ENCODE data around the gene SLAMF7. TPM values are rescaled to one million over a fixed set of nuclear protein-coding genes. Genes with fewer than 3 reads are reported as not detected.
"Not testable (repeated sequence)": the region's sequence is repeated elsewhere in the genome, so short reads cannot be mapped to it uniquely, and the experiment has no call there.

Gene SLAMF7
- total RNA-seq, 1 experiment from 2014 or later = not detected

- DNase-seq = no peak
- H3K27me3 ChIP-seq (replicated peaks; ENCODE audit: control insufficient read depth, insufficient read depth, low read length) = no peaks in the 10 kb centered on the region
- ChIA-PET CTCF (interaction anchor here (0.7 to 1.1 kb wide), 3 partner anchors 36 to 169 kb away, joined by 3 read pairs; no protein-coding TSS in a partner anchor), POLR2A (no interaction called here)
- intact Hi-C loops (cut with micrococcal nuclease; ENCODE audit: unreplicated experiment) = loop anchor here (2.0 kb wide), 1 partner anchor 55 kb away; no protein-coding TSS in a partner anchor
- no peaks in the 10 kb centered on the region for H3K9me3 ChIP-seq
- H3K4me3 ChIP-seq (ENCODE audit: low read depth, low read length) = no peak overlapping the region
- no peaks in the 10 kb centered on the region for H3K27me3 Mint-ChIP-seq (ENCODE audit: insufficient read depth, unreplicated experiment)
- no peaks in the 10 kb centered on the region for H3K36me3 Mint-ChIP-seq (ENCODE audit: insufficient read depth, unreplicated experiment)
- H3K36me3 ChIP-seq (ENCODE audit: control insufficient read depth, insufficient read depth, low read length) = no peaks in the 10 kb centered on the region; the same call in 1 of the 2 replicates
- no TSS peak for BruUV-seq (replicated peaks)
- no peak for TF ChIP-seq CTCF (IDR thresholded peaks at IDR 0.05; ENCODE audit: insufficient read depth in 1 of 2, low read depth in 1 of 2, low read length in 1 of 2, severe bottlenecking in 1 of 2, unreplicated experiment in 1 of 2)
- peak overlapping the region; percentile 19 for H3K4me3 Mint-ChIP-seq (ENCODE audit: unreplicated experiment)
- H3K4me1 ChIP-seq = peaks cover 20% of the 10 kb centered on the region
- H3K9me3 Mint-ChIP-seq (ENCODE audit: unreplicated experiment) = no peaks in the 10 kb centered on the region
- H3K27ac Mint-ChIP-seq (ENCODE audit: unreplicated experiment) = peak overlapping the region; percentile 53
- H3K4me1 Mint-ChIP-seq (ENCODE audit: low read depth, unreplicated experiment) = peaks cover 14% of the 10 kb centered on the region
Observed at GRCh38 chr1:160781914-160782689, 43.1 kb downstream of the SLAMF7 start.

DNA sequence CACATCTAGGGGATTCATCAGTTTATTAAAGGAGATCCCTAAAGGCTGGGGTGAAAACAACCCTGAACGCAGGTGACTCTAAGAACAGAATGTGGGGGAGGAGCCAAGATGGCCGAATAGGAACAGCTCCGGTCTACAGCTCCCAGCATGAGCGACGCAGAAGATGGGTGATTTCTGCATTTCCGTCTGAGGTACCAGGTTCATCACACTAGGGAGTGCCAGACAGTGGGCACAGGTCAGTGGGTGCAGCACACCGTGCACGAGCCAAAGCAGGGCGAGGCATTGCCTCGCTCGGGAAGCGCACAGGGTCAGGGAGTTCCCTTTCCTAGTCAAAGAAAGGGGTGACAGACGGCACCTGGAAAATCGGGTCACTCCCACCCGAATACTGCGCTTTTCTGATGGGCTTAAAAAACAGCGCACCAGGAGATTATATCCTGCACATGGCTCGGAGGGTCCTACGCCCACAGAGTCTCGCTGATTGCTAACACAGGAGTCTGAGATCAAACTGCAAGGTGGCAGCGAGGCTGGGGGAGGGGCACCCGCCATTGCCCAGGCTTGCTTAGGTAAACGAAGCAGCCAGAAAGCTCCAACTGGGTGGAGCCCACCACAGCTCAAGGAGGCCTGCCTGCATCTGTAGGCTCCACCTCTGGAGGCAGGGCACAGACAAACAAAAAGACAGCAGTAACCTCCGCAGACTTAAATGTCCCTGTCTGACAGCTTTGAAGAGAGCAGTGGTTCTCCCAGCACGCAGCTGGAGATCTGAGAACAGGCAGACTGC lies 44.1 kb downstream of the SLAMF7 start:
- H3K36me3 ChIP-seq (ENCODE audit: control insufficient read depth, insufficient read depth, low read length); H3K4me3 ChIP-seq (ENCODE audit: low read depth, low read length); H3K27me3 Mint-ChIP-seq (ENCODE audit: insufficient read depth, unreplicated experiment); H3K36me3 Mint-ChIP-seq (ENCODE audit: insufficient read depth, unreplicated experiment); intact Hi-C loops (cut with micrococcal nuclease; ENCODE audit: unreplicated experiment); H3K9me3 Mint-ChIP-seq (ENCODE audit: unreplicated experiment); POLR2A ChIA-PET; H3K9me3 ChIP-seq; H3K27ac Mint-ChIP-seq (ENCODE audit: unreplicated experiment); BruUV-seq (replicated peaks); DNase-seq; H3K27me3 ChIP-seq (replicated peaks; ENCODE audit: control insufficient read depth, insufficient read depth, low read length); CTCF ChIA-PET; H3K4me3 Mint-ChIP-seq (ENCODE audit: unreplicated experiment): not testable (repeated sequence)
- H3K4me1 ChIP-seq = peaks cover 20% of the 10 kb centered on the region
- peaks cover 14% of the 10 kb centered on the region for H3K4me1 Mint-ChIP-seq (ENCODE audit: low read depth, unreplicated experiment)

DNA sequence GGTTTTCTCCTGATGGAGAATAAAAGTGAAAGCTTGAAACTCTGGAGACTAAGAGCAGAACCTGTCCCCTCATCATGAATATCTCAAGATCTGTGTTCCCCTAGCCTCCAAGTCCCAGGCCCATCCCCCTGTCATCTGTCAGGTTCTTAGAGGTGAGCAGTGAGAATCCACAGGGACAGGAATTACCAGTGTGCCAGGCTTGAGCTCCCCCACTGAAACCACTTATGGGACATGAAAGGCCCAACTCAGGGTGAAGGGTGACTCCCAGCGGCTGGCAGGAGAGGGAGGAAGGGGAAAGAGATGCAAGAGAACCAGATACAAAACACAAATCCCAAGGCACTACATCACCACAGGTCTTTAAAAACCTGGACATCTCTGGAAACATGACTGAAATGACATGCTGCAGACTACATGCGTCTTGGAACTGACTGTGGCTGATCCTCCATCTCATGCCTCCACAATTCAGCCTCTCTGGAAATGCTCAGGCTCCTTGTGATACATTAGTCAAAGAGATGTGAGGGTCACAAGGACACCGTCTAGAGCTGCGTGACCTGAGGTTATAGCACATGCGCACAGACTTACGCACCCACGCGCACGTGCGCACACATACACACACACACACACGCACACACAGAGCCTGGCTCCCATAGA lies 50.1 kb downstream of the SLAMF7 start:
- H3K27me3 Mint-ChIP-seq (ENCODE audit: insufficient read depth, unreplicated experiment) = no peaks in the 10 kb centered on the region
- Histone ChIP-seq H3K36me3 (ENCODE audit: control insufficient read depth, insufficient read depth, low read length) (no peaks in the 10 kb centered on the region), H3K4me1 (no peaks in the 10 kb centered on the region), H3K4me3 (ENCODE audit: low read depth, low read length) (no peak overlapping the region), H3K27me3 (replicated peaks; ENCODE audit: control insufficient read depth, insufficient read depth, low read length) (no peaks in the 10 kb centered on the region), H3K9me3 (no peaks in the 10 kb centered on the region)
- no TSS peak for BruUV-seq (replicated peaks)
- no peak for DNase-seq
- no peaks in the 10 kb centered on the region for H3K4me1 Mint-ChIP-seq (ENCODE audit: low read depth, unreplicated experiment)
- H3K36me3 Mint-ChIP-seq (ENCODE audit: insufficient read depth, unreplicated experiment) = no peaks in the 10 kb centered on the region
- intact Hi-C loops (cut with micrococcal nuclease; ENCODE audit: unreplicated experiment) = no loop called here
- ChIA-PET CTCF (no interaction called here), POLR2A (no interaction called here)
- no peak for TF ChIP-seq CTCF (IDR thresholded peaks at IDR 0.05; ENCODE audit: insufficient read depth in 1 of 2, low read depth in 1 of 2, low read length in 1 of 2, severe bottlenecking in 1 of 2, unreplicated experiment in 1 of 2)
- no peak overlapping the region for H3K27ac Mint-ChIP-seq (ENCODE audit: unreplicated experiment)
- H3K9me3 Mint-ChIP-seq (ENCODE audit: unreplicated experiment) = no peaks in the 10 kb centered on the region
- H3K4me3 Mint-ChIP-seq (ENCODE audit: unreplicated experiment) = no peak overlapping the region

Measured in Caco-2 (cell line).